Stimulated activated effector memory CD8-positive, alpha-beta T cell treated with anti-CD3 and anti-CD28 coated beads, Interleukin-12 subunit alpha, Interleukin-12 subunit beta, amount 100 ng/mL, for 72 hours (primary cell): ENCODE measurements around the gene GORASP1.

Source experiments
- ATAC-seq: fragments of 150-1000 bp; cut with Tn5 transposase; 2 replicates; pipeline ENCODE4 v1.10.0; 2021
- DNase-seq, 2 donors: peaks; one replicate each; pipeline ENCODE4 v3.0.0; 2021 to 2022; ENCODE audit warnings: low spot score in 2 of 2
- H3K27ac Mint-ChIP-seq: one replicate; pipeline ENCODE4 v1.8.0; 2022; ENCODE audit warnings: mild to moderate bottlenecking, mixed read lengths
- H3K36me3 Mint-ChIP-seq: one replicate; pipeline ENCODE4 v1.8.0; 2022; ENCODE audit warnings: mild to moderate bottlenecking, mixed read lengths
- H3K4me1 Mint-ChIP-seq: one replicate; pipeline ENCODE4 v1.8.0; 2022; ENCODE audit warnings: mixed read lengths
- H3K4me3 Mint-ChIP-seq: one replicate; pipeline ENCODE4 v1.8.0; 2022; ENCODE audit warnings: mild to moderate bottlenecking, mixed read lengths
- H3K9me3 Mint-ChIP-seq: one replicate; pipeline ENCODE4 v1.8.0; 2022; ENCODE audit warnings: mixed read lengths

Gene GORASP1

DNA sequence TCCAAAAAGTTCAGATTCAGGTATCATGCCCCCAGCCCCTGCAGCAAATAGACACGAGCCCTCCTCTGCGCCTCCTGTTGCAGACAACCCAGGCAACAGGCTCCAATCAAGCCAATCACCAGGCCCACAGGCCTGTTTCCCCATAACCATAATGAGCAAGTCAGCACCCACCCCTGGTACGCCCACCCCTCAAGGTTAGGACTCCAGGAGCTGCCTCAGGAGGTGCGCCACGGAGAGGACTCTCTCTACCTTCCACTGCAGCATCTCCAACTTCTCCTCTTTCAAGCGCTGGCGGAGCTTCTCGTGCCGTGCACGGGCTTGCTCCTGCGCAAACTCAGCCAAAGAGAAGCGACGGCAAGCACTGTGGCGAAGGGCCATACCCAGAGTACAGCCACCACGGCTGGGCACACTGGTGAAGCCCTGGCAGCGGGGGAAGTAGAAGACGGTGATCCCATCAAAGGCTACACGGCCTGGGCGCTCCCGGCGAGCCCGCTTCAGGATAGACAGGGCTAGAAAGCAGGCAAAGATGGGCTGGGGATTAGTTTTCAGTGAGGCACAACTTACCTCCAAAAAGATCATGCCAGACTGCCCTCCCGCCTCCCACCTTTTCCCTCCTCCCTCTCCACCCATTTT, 37.4 kb upstream of the GORASP1 start:
- peaks cover 100% of the 10 kb centered on the region for H3K36me3 Mint-ChIP-seq
- DNase-seq (no peak), ATAC-seq (no peak)
- peaks cover 76% of the 10 kb centered on the region for H3K4me1 Mint-ChIP-seq
- no peaks in the 10 kb centered on the region for H3K9me3 Mint-ChIP-seq
- no peak overlapping the region for H3K4me3 Mint-ChIP-seq
- peak overlapping the region; percentile 81 for H3K27ac Mint-ChIP-seq

DNA sequence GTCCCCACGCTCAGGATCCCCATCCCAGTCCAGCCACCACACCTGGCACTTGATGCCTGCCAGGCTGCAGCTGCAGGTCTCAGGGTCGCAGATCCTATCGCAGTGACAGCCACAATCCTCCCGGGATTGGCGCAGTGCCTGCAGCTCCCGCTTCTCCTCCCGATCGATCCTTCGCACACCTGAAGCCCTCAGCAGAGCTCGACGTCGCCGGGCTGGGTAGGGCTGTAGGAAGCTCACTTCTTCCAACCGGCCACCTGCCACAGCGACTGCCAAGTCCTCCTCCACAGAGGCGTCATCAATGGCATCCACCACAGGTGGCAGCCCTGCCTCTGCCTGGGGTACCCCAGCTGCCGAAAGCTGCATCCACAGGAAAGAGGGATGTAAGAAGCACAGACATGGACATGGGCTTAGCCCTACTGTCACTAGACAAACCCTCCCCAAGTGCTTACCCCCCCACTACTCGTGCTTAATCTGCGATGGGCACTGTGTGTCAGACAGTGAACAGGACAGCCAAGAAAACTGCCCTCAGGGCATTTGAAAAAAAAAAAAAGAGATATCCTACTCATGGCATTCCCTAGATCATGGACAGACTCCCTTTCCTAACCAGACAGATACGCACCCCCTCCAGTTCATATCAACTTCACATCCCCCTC, 36.8 kb upstream of the GORASP1 start:
- Mint-ChIP-seq H3K36me3 (peaks cover 100% of the 10 kb centered on the region), H3K27ac (peak overlapping the region; percentile 81), H3K9me3 (no peaks in the 10 kb centered on the region), H3K4me1 (peaks cover 76% of the 10 kb centered on the region), H3K4me3 (no peak overlapping the region)
- DNase-seq = no peak
- ATAC-seq = no peak

DNA sequence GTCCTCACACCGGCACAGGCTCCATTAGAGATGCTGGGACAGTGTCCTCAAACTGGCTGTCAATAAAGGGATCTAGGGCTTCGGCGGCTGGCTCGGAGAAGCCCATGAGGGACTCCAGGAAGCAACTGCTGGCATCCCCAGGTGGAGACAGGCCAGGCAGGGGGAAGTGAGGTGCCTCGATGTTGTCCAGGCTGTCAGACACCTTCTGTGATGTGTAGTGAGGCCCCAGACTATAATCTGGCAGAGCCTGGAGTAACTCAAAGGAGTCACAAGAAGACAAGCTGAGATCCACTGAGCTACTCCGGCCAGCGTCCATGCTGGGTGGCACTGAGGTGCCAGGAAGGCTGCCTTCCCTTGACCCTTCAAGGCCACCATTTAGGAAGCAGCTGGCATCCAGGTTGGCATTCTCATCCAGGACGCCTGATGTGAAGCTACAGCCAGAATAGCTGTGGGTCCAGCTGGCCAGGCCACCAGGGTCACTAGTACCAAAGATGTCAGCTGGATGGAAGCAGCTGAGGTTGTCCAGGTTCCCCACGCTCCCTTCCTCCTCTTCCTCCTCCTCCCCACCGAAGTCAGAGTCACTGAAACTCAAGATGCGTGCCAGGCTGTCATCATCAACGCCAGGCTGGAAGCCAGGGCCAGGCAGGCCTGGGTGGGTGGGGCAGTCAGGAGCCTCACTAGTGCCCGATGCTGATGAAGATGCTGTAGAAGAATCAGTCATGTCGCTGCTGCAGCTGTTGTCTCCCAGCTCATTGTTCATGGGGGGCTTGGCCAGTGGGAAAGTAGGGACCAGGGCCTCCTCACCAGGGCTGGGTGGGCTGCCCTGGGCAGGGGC, 35.8 kb upstream of the GORASP1 start:
- Mint-ChIP-seq H3K4me3 (no peak overlapping the region), H3K27ac (peak overlapping the region; percentile 81), H3K36me3 (peaks cover 100% of the 10 kb centered on the region), H3K9me3 (no peaks in the 10 kb centered on the region), H3K4me1 (peaks cover 76% of the 10 kb centered on the region)
- ATAC-seq (no peak), DNase-seq (no peak)

GRCh38 chr3:39142067-39142466, 34.6 kb upstream of the GORASP1 start:
- peaks cover 74% of the 10 kb centered on the region for H3K4me1 Mint-ChIP-seq
- ATAC-seq (no peak), DNase-seq (no peak)
- peak overlapping the region; percentile 83 for H3K27ac Mint-ChIP-seq
- peaks cover 100% of the 10 kb centered on the region for H3K36me3 Mint-ChIP-seq
- no peak overlapping the region for H3K4me3 Mint-ChIP-seq
- no peaks in the 10 kb centered on the region for H3K9me3 Mint-ChIP-seq

DNA sequence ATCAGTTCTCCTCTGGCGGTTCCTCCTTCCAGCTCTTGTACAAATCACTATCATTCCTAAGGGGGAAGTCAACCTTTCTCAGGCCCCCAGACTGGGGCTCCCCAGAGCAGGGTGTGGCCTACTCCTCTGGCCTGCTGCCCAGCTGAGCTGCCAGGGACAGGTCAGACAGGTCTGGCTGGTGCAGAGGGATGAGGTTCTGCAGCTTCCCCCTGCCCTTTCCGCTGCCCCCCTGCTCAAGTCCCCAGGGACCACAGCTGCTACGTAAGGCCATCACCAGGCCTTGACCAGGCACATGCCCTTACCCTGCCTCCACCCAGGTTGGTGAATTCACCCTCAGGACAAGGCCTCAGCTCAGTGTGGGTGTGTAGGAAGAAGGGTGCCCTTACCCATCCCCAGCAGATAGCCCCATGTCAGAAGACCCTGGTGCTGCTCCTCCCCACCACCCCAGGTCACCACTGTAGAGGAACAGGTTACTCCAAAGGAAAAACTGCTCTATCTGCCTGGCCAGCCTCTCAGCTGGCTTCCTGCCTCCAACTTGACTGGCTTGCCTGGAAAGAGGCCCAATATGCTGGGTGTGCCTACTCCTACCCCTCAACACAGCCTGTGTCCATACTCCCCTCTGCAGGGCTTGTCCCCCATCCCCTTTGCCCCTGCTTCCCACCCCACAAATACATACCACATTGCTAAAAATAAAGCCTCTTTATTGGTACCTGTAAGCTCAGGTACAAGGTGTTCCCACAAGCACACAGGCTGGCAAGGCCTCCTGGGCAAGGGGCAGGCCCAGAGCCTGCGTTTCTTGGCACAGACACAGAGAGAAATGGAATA, 34.0 kb upstream of the GORASP1 start:
- DNase-seq = no peak

GRCh38 chr3:39140341-39140971, 33.0 kb upstream of the GORASP1 start:
- Mint-ChIP-seq H3K36me3 (peaks cover 96% of the 10 kb centered on the region), H3K9me3 (no peaks in the 10 kb centered on the region), H3K4me3 (no peak overlapping the region), H3K4me1 (peaks cover 69% of the 10 kb centered on the region), H3K27ac (peak overlapping the region; percentile 83)
- DNase-seq = no peak
- no peak for ATAC-seq

More for the DNA sequence above, 34.0 kb upstream of the GORASP1 start:
- peaks cover 100% of the 10 kb centered on the region for H3K36me3 Mint-ChIP-seq
- H3K27ac Mint-ChIP-seq = peak overlapping the region; percentile 83
- H3K4me3 Mint-ChIP-seq = no peak overlapping the region
- H3K4me1 Mint-ChIP-seq = peaks cover 74% of the 10 kb centered on the region
- peak; percentile 3 for ATAC-seq
- H3K9me3 Mint-ChIP-seq = no peaks in the 10 kb centered on the region

DNA sequence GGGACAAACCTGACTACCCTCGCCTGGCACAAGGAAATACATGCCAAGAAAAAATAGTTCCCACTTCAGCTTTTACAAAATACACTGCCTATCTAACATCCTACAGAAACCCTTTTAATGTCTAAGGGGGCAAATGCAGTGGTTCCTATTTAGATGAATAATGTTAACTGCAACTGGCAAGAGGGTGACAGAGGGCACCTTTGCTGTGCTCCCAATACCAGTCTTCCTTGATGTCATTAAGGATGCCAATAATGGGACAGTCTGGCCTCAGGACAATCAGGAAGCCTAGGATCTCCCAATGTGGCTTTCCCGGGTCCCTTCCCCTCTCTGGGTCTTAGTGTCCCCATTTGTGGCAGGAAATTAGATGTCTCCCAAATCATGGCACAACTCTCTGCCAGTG, 32.0 kb upstream of the GORASP1 start:
- DNase-seq (no peak), ATAC-seq (no peak)
- Mint-ChIP-seq H3K27ac (peak overlapping the region; percentile 83), H3K36me3 (peaks cover 96% of the 10 kb centered on the region), H3K9me3 (no peaks in the 10 kb centered on the region), H3K4me1 (peaks cover 64% of the 10 kb centered on the region), H3K4me3 (no peak overlapping the region)

- Mint-ChIP-seq H3K27ac (peak overlapping the region; percentile 83), H3K36me3 (peaks cover 96% of the 10 kb centered on the region), H3K4me3 (peak overlapping the region; percentile 25), H3K9me3 (no peaks in the 10 kb centered on the region), H3K4me1 (peaks cover 64% of the 10 kb centered on the region)
- ATAC-seq = peak; percentile 77
- no peak for DNase-seq
Measured at GRCh38 chr3:39138804-39139415, 31.5 kb upstream of the GORASP1 start.

DNA sequence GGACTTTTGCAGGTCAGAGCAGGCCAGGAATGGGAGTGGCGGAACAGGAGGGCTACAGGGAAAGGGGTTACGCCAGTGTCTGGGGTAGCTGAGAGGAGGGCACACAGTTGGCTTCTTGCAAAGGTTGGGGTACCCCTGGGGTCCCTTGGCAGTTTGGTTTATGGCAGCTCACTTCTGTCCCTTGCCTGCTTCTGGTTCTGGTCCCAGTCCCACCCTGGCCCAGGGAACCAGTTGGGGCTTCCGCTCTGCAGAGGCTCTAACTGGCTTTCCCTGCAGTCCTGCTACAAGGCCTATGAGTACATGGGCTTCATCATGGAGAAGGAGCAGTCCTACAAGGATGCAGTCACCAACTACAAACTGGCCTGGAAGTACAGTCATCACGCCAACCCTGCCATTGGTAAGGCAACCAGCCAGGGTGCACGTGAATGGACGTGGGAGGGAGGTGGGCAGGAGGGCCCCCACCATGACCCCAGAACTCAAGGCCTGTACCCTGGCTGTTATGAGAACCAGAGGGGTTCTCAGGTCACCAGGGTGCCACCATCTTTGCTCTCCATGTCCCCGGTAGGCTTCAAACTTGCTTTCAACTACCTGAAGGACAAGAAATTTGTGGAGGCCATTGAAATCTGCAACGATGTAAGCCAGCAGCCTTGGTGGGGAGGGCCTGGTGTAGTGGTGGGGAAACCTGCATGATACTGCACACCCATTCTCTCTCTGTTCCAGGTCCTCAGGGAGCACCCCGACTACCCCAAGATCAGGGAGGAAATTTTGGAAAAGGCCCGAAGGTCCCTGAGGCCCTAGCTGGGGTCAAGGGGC, 30.8 kb upstream of the GORASP1 start:
- peak overlapping the region; percentile 25 for H3K4me3 Mint-ChIP-seq
- DNase-seq (no peak), ATAC-seq (peak; percentile 23)
- H3K9me3 Mint-ChIP-seq = no peaks in the 10 kb centered on the region
- peaks cover 90% of the 10 kb centered on the region for H3K36me3 Mint-ChIP-seq
- peaks cover 68% of the 10 kb centered on the region for H3K4me1 Mint-ChIP-seq
- peak overlapping the region; percentile 83 for H3K27ac Mint-ChIP-seq

- H3K27ac Mint-ChIP-seq = peak overlapping the region; percentile 72
- ATAC-seq = no peak
- no peaks in the 10 kb centered on the region for H3K9me3 Mint-ChIP-seq
- H3K4me1 Mint-ChIP-seq = peaks cover 62% of the 10 kb centered on the region
- no peak overlapping the region for H3K4me3 Mint-ChIP-seq
- H3K36me3 Mint-ChIP-seq = peaks cover 83% of the 10 kb centered on the region
- no peak for DNase-seq
Measured at GRCh38 chr3:39137435-39137936, 30.1 kb upstream of the GORASP1 start.

DNA sequence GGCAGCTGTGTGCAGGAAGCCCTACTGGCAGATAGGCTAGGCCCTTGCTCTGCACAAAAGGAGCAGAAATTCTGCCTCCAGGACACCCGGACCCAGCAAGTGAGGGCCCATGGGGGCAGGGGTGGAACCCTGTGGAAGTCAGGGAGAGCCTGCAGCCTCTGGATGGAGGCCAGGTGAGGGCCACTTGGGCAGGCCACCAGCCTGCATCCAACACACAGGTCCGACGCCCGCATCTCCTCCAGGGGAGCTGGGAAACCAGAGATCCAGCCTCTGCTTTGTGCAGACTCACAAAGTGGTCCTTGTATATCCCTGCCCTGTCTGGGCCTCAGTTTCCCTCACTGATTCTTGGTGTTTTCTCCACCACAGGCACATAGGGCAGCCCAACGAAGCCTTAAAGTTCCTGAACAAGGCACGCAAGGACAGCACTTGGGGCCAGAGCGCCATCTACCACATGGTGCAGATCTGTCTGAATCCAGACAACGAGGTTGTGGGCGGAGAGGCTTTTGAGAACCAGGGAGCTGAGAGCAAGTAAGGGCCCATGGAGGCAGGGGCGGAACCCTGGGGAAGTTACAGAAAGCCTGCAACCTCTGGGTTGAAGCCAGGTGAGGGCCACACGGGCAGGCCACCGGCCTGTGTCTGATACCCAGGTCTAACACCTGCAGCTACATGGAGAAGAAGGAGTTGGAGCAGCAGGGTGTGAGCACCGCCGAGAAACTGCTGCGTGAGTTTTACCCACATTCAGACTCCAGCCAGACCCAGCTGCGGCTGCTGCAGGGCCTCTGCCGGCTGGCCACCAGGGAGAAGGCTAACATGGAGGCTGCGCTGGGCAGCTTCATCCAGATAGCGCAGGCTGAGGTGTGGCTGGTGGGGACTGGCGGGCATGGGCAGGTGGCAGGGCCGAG, 29.4 kb upstream of the GORASP1 start:
- H3K4me3 Mint-ChIP-seq = no peak overlapping the region
- peaks cover 60% of the 10 kb centered on the region for H3K4me1 Mint-ChIP-seq
- ATAC-seq = no peak
- peak overlapping the region; percentile 72 for H3K27ac Mint-ChIP-seq
- no peak for DNase-seq
- H3K9me3 Mint-ChIP-seq = no peaks in the 10 kb centered on the region
- peaks cover 76% of the 10 kb centered on the region for H3K36me3 Mint-ChIP-seq

DNA sequence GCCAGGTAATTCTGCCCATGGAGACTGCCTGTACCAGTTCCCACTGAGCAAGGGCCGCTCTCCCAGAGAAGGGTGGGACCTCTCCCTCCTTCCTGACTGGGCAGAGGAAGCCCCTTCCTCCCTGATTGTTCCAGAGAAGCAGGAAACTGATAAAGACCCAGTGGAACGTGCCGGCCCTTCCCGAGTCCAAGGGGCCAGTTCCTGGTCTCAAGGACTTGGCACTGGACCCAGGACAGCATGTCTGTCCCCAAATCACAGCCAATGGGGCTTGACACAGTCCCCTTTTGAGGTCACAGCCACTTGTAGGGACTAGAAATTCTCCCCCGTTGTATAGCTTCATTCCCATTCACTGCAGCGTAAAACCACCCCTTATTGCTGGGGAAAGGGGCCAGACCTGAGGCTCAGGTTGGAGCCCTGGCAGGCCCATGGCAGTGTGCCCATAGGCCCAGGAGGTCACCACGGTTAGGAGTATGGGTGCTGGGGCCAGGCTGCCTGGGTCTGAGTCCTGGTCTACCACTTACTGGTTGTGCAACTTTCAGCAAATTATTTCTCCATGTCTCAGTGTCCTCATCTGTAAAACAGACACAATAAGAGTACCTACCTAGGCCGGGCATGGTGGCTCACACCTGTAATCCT, 27.9 kb upstream of the GORASP1 start:
- H3K4me1 Mint-ChIP-seq = peaks cover 45% of the 10 kb centered on the region
- DNase-seq (no peak), ATAC-seq (no peak)
- H3K4me3 Mint-ChIP-seq = no peak overlapping the region
- H3K36me3 Mint-ChIP-seq = peaks cover 61% of the 10 kb centered on the region
- H3K9me3 Mint-ChIP-seq = no peaks in the 10 kb centered on the region
- peak overlapping the region; percentile 81 for H3K27ac Mint-ChIP-seq
